ENCODE measurements around the gene REEP5.

DNA sequence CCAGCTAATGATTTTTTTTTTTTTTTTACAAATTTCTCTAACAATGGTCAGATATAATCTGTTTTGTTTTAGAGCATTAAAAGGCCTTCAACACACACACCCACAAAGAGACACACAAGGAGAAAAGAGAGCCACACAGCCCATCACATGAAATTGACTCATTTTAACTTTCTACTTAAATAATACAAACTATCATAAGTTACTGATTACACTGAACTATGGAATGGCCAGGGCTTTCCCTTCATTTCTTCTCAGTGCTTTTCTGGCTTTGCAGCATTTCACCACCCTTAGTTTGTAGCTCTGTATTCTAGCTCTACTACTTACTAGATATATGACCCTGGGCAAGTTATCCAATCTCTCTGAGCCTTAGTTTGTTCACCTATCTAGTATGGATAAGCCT is 13.2 kb downstream of the REEP5 start:
- TF ChIP-seq, protein P1, sequence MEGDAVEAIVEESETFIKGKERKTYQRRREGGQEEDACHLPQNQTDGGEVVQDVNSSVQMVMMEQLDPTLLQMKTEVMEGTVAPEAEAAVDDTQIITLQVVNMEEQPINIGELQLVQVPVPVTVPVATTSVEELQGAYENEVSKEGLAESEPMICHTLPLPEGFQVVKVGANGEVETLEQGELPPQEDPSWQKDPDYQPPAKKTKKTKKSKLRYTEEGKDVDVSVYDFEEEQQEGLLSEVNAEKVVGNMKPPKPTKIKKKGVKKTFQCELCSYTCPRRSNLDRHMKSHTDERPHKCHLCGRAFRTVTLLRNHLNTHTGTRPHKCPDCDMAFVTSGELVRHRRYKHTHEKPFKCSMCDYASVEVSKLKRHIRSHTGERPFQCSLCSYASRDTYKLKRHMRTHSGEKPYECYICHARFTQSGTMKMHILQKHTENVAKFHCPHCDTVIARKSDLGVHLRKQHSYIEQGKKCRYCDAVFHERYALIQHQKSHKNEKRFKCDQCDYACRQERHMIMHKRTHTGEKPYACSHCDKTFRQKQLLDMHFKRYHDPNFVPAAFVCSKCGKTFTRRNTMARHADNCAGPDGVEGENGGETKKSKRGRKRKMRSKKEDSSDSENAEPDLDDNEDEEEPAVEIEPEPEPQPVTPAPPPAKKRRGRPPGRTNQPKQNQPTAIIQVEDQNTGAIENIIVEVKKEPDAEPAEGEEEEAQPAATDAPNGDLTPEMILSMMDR (IDR thresholded peaks at IDR 0.05): no peak
- no peak for TF ChIP-seq POLR2A (IDR thresholded peaks at IDR 0.05)

Data from thyroid gland (tissue), 4 donors.